Endothelial cell (in vitro differentiated cells): ENCODE results near the gene ALG1L2. TPM values are rescaled to one million over a fixed set of nuclear protein-coding genes. Genes with fewer than 3 reads are reported as not detected.
"Not testable (repeated sequence)": the region's sequence is repeated elsewhere in the genome, so short reads cannot be mapped to it uniquely, and the experiment has no call there.

ENCODE experiments used
- DNase-seq: peaks from one replicate; pipeline ENCODE4 v3.0.0; 2021; ENCODE audit warnings: low spot score
- H3K27ac Mint-ChIP-seq: one replicate; pipeline ENCODE4 v1.8.0; 2021; ENCODE audit warnings: mixed read lengths, inconsistent platforms; ENCODE audit not compliant: unreplicated experiment
- H3K27me3 Mint-ChIP-seq: one replicate; pipeline ENCODE4 v1.8.0; 2021; ENCODE audit warnings: mild to moderate bottlenecking, moderate library complexity, mixed read lengths, inconsistent platforms; ENCODE audit not compliant: unreplicated experiment
- H3K36me3 Mint-ChIP-seq: one replicate; pipeline ENCODE4 v1.8.0; 2021; ENCODE audit warnings: mild to moderate bottlenecking, low read depth, mixed read lengths, inconsistent platforms; ENCODE audit not compliant: unreplicated experiment
- H3K4me1 Mint-ChIP-seq: one replicate; pipeline ENCODE4 v1.8.0; 2021; ENCODE audit warnings: mild to moderate bottlenecking, mixed read lengths, inconsistent platforms; ENCODE audit not compliant: unreplicated experiment
- H3K4me3 Mint-ChIP-seq: one replicate; pipeline ENCODE4 v1.8.0; 2021; ENCODE audit warnings: mild to moderate bottlenecking, mixed read lengths, inconsistent platforms; ENCODE audit not compliant: unreplicated experiment
- H3K9me3 Mint-ChIP-seq: one replicate; pipeline ENCODE4 v1.8.0; 2021; ENCODE audit warnings: mixed read lengths, inconsistent platforms; ENCODE audit not compliant: unreplicated experiment
- total RNA-seq: library from RNA; stranded (reverse); fragmentation: NEBNext Ultra II Directional; extraction: Animal tissue kit (Norgen Biotek cat#: 25700); gene quantifications from one replicate; pipeline ENCODE4 v1.2.1, GENCODE V29; 2021; ENCODE audit not compliant: unreplicated experiment
- TF ChIP-seq, protein P1 (sequence below): fragments of 200-600 bp; sonication (generic); IDR thresholded peaks from one replicate; pipeline ENCODE4 v1.5.0; 2021; ENCODE audit warnings: antibody characterized with exemption; ENCODE audit not compliant: unreplicated experiment

The ALG1L2 gene
- total RNA-seq, 1 donor from 2014 or later, result 4.4 TPM

DNA sequence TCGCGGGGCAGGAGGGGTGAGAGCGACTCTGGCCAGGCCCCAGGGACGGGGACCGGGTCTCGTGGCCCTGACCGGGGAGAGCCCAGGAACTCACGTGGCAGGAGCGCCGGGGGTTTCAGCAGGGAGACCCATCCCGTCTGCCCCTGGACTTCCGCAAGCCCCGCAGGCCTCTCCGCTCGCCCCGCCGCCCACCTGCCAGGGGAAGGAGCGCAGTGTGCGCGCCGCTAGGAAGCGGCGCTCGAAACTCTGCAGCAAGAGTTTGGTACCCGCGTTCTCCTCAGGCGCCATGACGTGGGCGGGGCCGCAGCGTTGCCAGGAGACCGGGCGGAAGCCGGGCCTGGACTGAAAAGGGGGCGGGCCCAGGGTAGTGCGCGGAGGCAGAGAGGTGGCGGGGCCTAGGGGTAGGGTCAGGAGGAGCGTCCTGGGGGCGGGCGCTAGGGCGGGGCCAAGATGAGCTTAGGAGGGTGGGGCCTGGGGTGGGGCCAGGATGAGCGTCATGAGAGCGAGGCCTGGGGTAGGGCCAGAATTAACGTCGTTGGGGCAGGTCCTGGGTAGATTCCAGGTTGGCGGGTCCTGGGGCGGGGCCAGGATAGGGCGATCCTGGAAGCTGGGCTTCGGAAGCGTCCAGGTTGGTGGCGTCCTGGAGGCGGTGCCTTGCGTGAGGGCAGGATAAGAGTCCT lies 29.7 kb downstream of the ALG1L2 start:
- DNase-seq, result peak; percentile 98
- H3K9me3 Mint-ChIP-seq, result no peaks in the 10 kb centered on the region
- peak overlapping the region; percentile 75 for H3K27ac Mint-ChIP-seq
- peaks cover 6% of the 10 kb centered on the region for H3K4me1 Mint-ChIP-seq
- TF ChIP-seq, protein P1, sequence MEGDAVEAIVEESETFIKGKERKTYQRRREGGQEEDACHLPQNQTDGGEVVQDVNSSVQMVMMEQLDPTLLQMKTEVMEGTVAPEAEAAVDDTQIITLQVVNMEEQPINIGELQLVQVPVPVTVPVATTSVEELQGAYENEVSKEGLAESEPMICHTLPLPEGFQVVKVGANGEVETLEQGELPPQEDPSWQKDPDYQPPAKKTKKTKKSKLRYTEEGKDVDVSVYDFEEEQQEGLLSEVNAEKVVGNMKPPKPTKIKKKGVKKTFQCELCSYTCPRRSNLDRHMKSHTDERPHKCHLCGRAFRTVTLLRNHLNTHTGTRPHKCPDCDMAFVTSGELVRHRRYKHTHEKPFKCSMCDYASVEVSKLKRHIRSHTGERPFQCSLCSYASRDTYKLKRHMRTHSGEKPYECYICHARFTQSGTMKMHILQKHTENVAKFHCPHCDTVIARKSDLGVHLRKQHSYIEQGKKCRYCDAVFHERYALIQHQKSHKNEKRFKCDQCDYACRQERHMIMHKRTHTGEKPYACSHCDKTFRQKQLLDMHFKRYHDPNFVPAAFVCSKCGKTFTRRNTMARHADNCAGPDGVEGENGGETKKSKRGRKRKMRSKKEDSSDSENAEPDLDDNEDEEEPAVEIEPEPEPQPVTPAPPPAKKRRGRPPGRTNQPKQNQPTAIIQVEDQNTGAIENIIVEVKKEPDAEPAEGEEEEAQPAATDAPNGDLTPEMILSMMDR, result no peak
- H3K4me3 Mint-ChIP-seq, result peak overlapping the region; percentile 93
- no peaks in the 10 kb centered on the region for H3K36me3 Mint-ChIP-seq
- no peaks in the 10 kb centered on the region for H3K27me3 Mint-ChIP-seq

- H3K9me3 Mint-ChIP-seq, H3K4me1 Mint-ChIP-seq, H3K27me3 Mint-ChIP-seq, H3K36me3 Mint-ChIP-seq: not testable (repeated sequence)
- H3K4me3 Mint-ChIP-seq, result peak overlapping the region; percentile 90
- DNase-seq, result peak; percentile 97
- peak overlapping the region; percentile 81 for H3K27ac Mint-ChIP-seq
Measured at GRCh38 chr3:130111865-130112747, 30.5 kb downstream of the ALG1L2 start.

- not testable (repeated sequence) for DNase-seq, H3K9me3 Mint-ChIP-seq, H3K27me3 Mint-ChIP-seq, H3K4me1 Mint-ChIP-seq, H3K36me3 Mint-ChIP-seq
- Mint-ChIP-seq H3K4me3 (peak overlapping the region; percentile 90), H3K27ac (peak overlapping the region; percentile 81)
Measured at GRCh38 chr3:130112748-130113073, 31.1 kb downstream of the ALG1L2 start.

DNA sequence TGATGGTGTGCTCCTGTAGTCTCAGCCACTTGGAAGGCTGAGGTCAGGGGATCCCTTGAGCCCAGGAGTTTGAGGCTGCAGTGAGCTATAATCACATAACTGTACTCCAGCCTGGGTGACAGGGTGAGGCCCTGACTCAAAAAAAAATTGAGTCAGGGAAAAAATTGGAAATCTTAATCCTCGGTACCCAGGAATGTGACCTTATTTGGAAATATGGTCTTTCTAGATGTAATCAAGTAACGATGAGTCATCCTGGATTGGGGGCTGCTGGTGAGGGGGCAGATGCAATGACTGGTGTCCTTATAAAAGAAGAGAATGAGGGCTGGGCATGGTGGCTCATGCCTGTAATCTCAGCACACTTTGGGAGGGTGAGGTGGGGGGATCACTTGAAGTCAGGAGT lies 33.8 kb downstream of the ALG1L2 start:
- not testable (repeated sequence) for DNase-seq, H3K9me3 Mint-ChIP-seq, H3K27me3 Mint-ChIP-seq, H3K27ac Mint-ChIP-seq, H3K4me3 Mint-ChIP-seq, H3K36me3 Mint-ChIP-seq, H3K4me1 Mint-ChIP-seq

GRCh38 chr3:130117933-130118332 lies 36.3 kb downstream of the ALG1L2 start:
- TF ChIP-seq, protein P1, result no peak
- no peak overlapping the region for H3K4me3 Mint-ChIP-seq
- H3K4me1 Mint-ChIP-seq, result peaks cover 5% of the 10 kb centered on the region
- H3K36me3 Mint-ChIP-seq, result no peaks in the 10 kb centered on the region
- no peak overlapping the region for H3K27ac Mint-ChIP-seq
- DNase-seq, result no peak
- no peaks in the 10 kb centered on the region for H3K27me3 Mint-ChIP-seq
- no peaks in the 10 kb centered on the region for H3K9me3 Mint-ChIP-seq

DNA sequence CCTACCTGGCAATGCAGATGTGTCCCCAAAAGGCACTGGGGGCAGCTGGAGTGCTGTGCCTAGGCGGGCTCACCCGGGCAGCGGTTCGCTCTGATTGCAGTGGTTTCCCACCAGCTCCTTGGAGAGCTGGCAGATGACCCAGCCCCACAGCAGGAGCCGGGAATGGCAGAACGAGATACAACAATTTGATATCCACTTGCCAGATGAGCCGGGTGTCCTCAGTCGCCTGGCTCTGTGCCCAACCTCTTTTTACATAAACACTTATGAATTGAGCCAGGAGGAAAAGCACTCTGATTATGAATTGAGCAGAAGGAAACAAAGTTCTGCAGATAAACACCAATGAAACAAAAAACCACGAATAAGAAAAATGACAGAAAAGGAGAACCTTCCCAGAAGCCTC lies 38.2 kb downstream of the ALG1L2 start:
- not testable (repeated sequence) for H3K36me3 Mint-ChIP-seq, H3K27me3 Mint-ChIP-seq, H3K4me1 Mint-ChIP-seq, H3K9me3 Mint-ChIP-seq, DNase-seq, H3K27ac Mint-ChIP-seq, H3K4me3 Mint-ChIP-seq

- H3K4me3 Mint-ChIP-seq, H3K27me3 Mint-ChIP-seq, H3K27ac Mint-ChIP-seq, DNase-seq, H3K36me3 Mint-ChIP-seq, H3K9me3 Mint-ChIP-seq, H3K4me1 Mint-ChIP-seq: not testable (repeated sequence)
Measured at GRCh38 chr3:130120291-130120690, 38.7 kb downstream of the ALG1L2 start.

- not testable (repeated sequence) for H3K4me1 Mint-ChIP-seq, H3K9me3 Mint-ChIP-seq, H3K27ac Mint-ChIP-seq, H3K27me3 Mint-ChIP-seq, H3K4me3 Mint-ChIP-seq, H3K36me3 Mint-ChIP-seq, DNase-seq
Measured at GRCh38 chr3:130122891-130123775, 41.5 kb downstream of the ALG1L2 start.

DNA sequence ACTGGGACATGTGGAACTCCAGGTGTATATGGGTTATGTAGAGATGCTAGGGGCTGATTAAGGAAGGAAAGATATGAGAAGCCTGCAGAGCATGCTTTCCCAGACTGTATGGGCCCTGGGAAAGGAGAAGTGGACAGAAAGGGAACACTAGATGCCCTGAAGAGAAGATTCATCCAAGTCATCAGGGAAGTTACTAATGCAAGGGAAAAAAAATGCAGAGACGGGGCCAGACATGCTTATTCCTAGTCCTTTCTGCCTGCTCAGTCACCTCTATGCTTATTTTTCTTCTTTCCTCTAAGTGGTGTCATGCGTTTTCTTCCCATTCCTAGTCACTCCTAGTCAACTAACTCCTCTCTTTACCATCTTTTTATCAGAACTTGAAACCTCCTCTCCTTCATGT lies 43.8 kb downstream of the ALG1L2 start:
- not testable (repeated sequence) for H3K4me3 Mint-ChIP-seq, H3K27me3 Mint-ChIP-seq, H3K9me3 Mint-ChIP-seq, DNase-seq, H3K4me1 Mint-ChIP-seq, H3K27ac Mint-ChIP-seq, H3K36me3 Mint-ChIP-seq
